BLaER1 treated with 17β-estradiol and CSF1 and Interleukin-3, amounts not matched to agents 10 nM and 100 nM (cell line): ENCODE measurements around the gene DLL3.
A peak's percentile ranks its signal among the peaks of the same experiment; 100 is the strongest.

ENCODE experiments used
- H3K27ac ChIP-seq, 11 experiments: shearing (Covaris generic); formaldehyde crosslinking; 2 replicates each; pipeline ENCODE4 v1.8.1; 2022
- H3K27me3 ChIP-seq, 11 experiments: shearing (Covaris generic); formaldehyde crosslinking; 2 replicates each; pipeline ENCODE4 v1.8.1; 2022
- H3K36me3 ChIP-seq, 11 experiments: shearing (Covaris generic); formaldehyde crosslinking; 2 replicates each; pipeline ENCODE4 v1.8.1; 2022
- H3K4me1 ChIP-seq, 10 experiments: shearing (Covaris generic); formaldehyde crosslinking; 2 replicates each; pipeline ENCODE4 v1.8.1; 2022
- H3K4me2 ChIP-seq, 11 experiments: shearing (Covaris generic); formaldehyde crosslinking; 2 replicates each; pipeline ENCODE4 v1.8.1; 2022
- H3K4me3 ChIP-seq, 10 experiments: shearing (Covaris generic); formaldehyde crosslinking; 2 replicates each; pipeline ENCODE4 v1.8.1; 2022
- H3K9ac ChIP-seq, 11 experiments: shearing (Covaris generic); formaldehyde crosslinking; 2 replicates each; pipeline ENCODE4 v1.8.1; 2022
- H3K9me3 ChIP-seq, 11 experiments: shearing (Covaris generic); formaldehyde crosslinking; replicated peaks in 1 of 11; 2 replicates each; pipeline ENCODE4 v1.8.1; 2022
- H4K20me1 ChIP-seq, 11 experiments: shearing (Covaris generic); formaldehyde crosslinking; 2 replicates each; pipeline ENCODE4 v1.8.1; 2022
- Cebpa-rat ChIP-seq, 11 experiments: shearing (Covaris generic); IDR thresholded peaks; 2 replicates each; pipeline ENCODE4 v1.8.1; 2022

The DLL3 gene

GRCh38 chr19:39506598-39506943 is 7.8 kb downstream of the DLL3 start:
- Histone ChIP-seq H3K27me3 (peaks cover 38 to 52% (median 46%) of the 10 kb centered on the region in 11 experiments), H3K9me3 (no peaks in the 10 kb centered on the region), H3K4me1 (peaks cover 0 to 15% (median 13%) of the 10 kb centered on the region in 10 experiments; a peak in 7 of 20 replicates), H3K4me3 (peak overlapping the region; percentile 49 to 71 (median 62)), H3K9ac (peak overlapping the region in 7 of 11 experiments; percentile 45 to 65 (median 53); a peak in 11 of 22 replicates), H3K4me2 (peak overlapping the region; percentile 62 to 87 (median 80)), H3K27ac (no peak overlapping the region), H3K36me3 (peaks cover 0 to 8% (median 0%) of the 10 kb centered on the region in 11 experiments; a peak in 1 of 22 replicates), H4K20me1 (peaks cover 0 to 9% (median 0%) of the 10 kb centered on the region in 11 experiments; a peak in 3 of 22 replicates)
- no peak for TF ChIP-seq Cebpa-rat (IDR thresholded peaks at IDR 0.05)

GRCh38 chr19:39506944-39507714 is 8.4 kb downstream of the DLL3 start:
- peaks cover 0 to 9% (median 0%) of the 10 kb centered on the region in 11 experiments; a peak in 3 of 22 replicates for H4K20me1 ChIP-seq
- peak overlapping the region; percentile 62 to 87 (median 80) for H3K4me2 ChIP-seq
- 0 out of 22 replicates have a peak overlapping the region, but pooled peaks of 1 of the 11 experiments have one; percentile 17 for H3K27ac ChIP-seq
- no peak for TF ChIP-seq Cebpa-rat (IDR thresholded peaks at IDR 0.05)
- peak overlapping the region; percentile 49 to 71 (median 62) for H3K4me3 ChIP-seq
- H3K4me1 ChIP-seq, result peaks cover 0 to 15% (median 13%) of the 10 kb centered on the region in 10 experiments; a peak in 7 of 20 replicates
- H3K36me3 ChIP-seq, result peaks cover 0 to 8% (median 0%) of the 10 kb centered on the region in 11 experiments; a peak in 1 of 22 replicates
- peak overlapping the region in 10 of 11 experiments; percentile 45 to 65 (median 53); a peak in 18 of 22 replicates for H3K9ac ChIP-seq
- no peaks in the 10 kb centered on the region for H3K9me3 ChIP-seq
- peaks cover 38 to 53% (median 47%) of the 10 kb centered on the region in 11 experiments for H3K27me3 ChIP-seq

GRCh38 chr19:39507715-39508364 is 9.1 kb downstream of the DLL3 start:
- Histone ChIP-seq H4K20me1 (peaks cover 0 to 9% (median 0%) of the 10 kb centered on the region in 11 experiments; a peak in 3 of 22 replicates), H3K4me1 (peaks cover 0 to 15% (median 13%) of the 10 kb centered on the region in 10 experiments; a peak in 7 of 20 replicates), H3K9ac (peak overlapping the region in 8 of 11 experiments; percentile 49 to 65 (median 55); a peak in 11 of 22 replicates), H3K9me3 (no peaks in the 10 kb centered on the region), H3K27ac (no peak overlapping the region), H3K36me3 (peaks cover 0 to 8% (median 0%) of the 10 kb centered on the region in 11 experiments; a peak in 1 of 22 replicates), H3K4me3 (peak overlapping the region; percentile 49 to 71 (median 62); a peak in 19 of 20 replicates), H3K4me2 (peak overlapping the region; percentile 62 to 87 (median 80)), H3K27me3 (peaks cover 41 to 61% (median 54%) of the 10 kb centered on the region in 11 experiments)
- no peak for TF ChIP-seq Cebpa-rat (IDR thresholded peaks at IDR 0.05)

- Histone ChIP-seq H3K9me3 (no peaks in the 10 kb centered on the region), H4K20me1 (peaks cover 0 to 9% (median 0%) of the 10 kb centered on the region in 11 experiments; a peak in 3 of 22 replicates), H3K9ac (no peak overlapping the region), H3K4me1 (peaks cover 0 to 15% (median 13%) of the 10 kb centered on the region in 10 experiments; a peak in 7 of 20 replicates), H3K4me2 (no peak overlapping the region), H3K4me3 (no peak overlapping the region), H3K27me3 (peaks cover 49 to 68% (median 62%) of the 10 kb centered on the region in 11 experiments), H3K27ac (no peak overlapping the region), H3K36me3 (peaks cover 0 to 8% (median 0%) of the 10 kb centered on the region in 11 experiments; a peak in 1 of 22 replicates)
- no peak for TF ChIP-seq Cebpa-rat (IDR thresholded peaks at IDR 0.05)
These were observed 9.9 kb downstream of the DLL3 start for GRCh38 chr19:39508629-39509028.

- no peak for TF ChIP-seq Cebpa-rat (IDR thresholded peaks at IDR 0.05)
- Histone ChIP-seq H3K36me3 (peaks cover 0 to 4% (median 0%) of the 10 kb centered on the region in 11 experiments; a peak in 1 of 22 replicates), H3K9me3 (no peaks in the 10 kb centered on the region), H3K4me3 (no peak overlapping the region), H3K27me3 (peaks cover 55 to 74% (median 68%) of the 10 kb centered on the region in 11 experiments), H3K4me2 (no peak overlapping the region), H4K20me1 (peaks cover 0 to 8% (median 0%) of the 10 kb centered on the region in 11 experiments; a peak in 4 of 22 replicates), H3K27ac (no peak overlapping the region), H3K4me1 (peaks cover 0 to 15% (median 13%) of the 10 kb centered on the region in 10 experiments; a peak in 7 of 20 replicates), H3K9ac (no peak overlapping the region)
These were observed 10.5 kb downstream of the DLL3 start for GRCh38 chr19:39509233-39509632.

- Histone ChIP-seq H3K27ac (no peak overlapping the region), H3K9ac (no peak overlapping the region), H3K36me3 (no peaks in the 10 kb centered on the region), H3K4me2 (no peak overlapping the region), H3K9me3 (peaks cover 0 to 6% (median 0%) of the 10 kb centered on the region in 11 experiments; a peak in 1 of 22 replicates), H3K4me1 (peaks cover 0 to 14% (median 8%) of the 10 kb centered on the region in 10 experiments; a peak in 13 of 20 replicates), H3K27me3 (peaks cover 50 to 79% (median 71%) of the 10 kb centered on the region in 11 experiments), H4K20me1 (peaks cover 0 to 15% (median 0%) of the 10 kb centered on the region in 11 experiments; a peak in 5 of 22 replicates), H3K4me3 (no peak overlapping the region)
- TF ChIP-seq Cebpa-rat (IDR thresholded peaks at IDR 0.05), result no peak
These were observed 14.2 kb downstream of the DLL3 start for GRCh38 chr19:39512988-39513387.

GRCh38 chr19:39514840-39515550 is 16.2 kb downstream of the DLL3 start, which contains the start of gene SELENOV:
SELENOV (plus strand) TSS chr19:39515139; CDS start chr19:39515213, 74 bp downstream.
- Histone ChIP-seq H3K27ac (no peak within 1 kb of the TSS), H3K27me3 (peaks cover 41 to 73% (median 58%) of the 10 kb centered on the region in 11 experiments), H3K4me1 (peaks cover 5 to 21% (median 14%) of the 10 kb centered on the region in 10 experiments; a peak in 15 of 20 replicates), H3K9ac (no peak within 1 kb of the TSS), H3K4me2 (peak within 1 kb of the TSS; percentile 5 to 49 (median 35); a peak in 19 of 22 replicates), H3K36me3 (no peaks in the 10 kb centered on the region), H3K9me3 (peaks cover 0 to 6% (median 0%) of the 10 kb centered on the region in 11 experiments; a peak in 1 of 22 replicates), H3K4me3 (peak within 1 kb of the TSS in 1 of 10 experiments; percentile 44; a peak in 2 of 20 replicates), H4K20me1 (peaks cover 0 to 15% (median 0%) of the 10 kb centered on the region in 11 experiments; a peak in 5 of 22 replicates)
- no peak for TF ChIP-seq Cebpa-rat (IDR thresholded peaks at IDR 0.05)
